IMR-90 (cell line): Measurements from ENCODE around the gene SPATA31D4.

Source experiments
- MAFK ChIP-seq: IDR thresholded peaks from 2 replicates; pipeline ENCODE4 v1.6.1; 2012; ENCODE audit warnings: low read depth, low read length, improper control_type of control experiment
- POLR2A ChIP-seq: IDR thresholded peaks from 2 replicates; pipeline ENCODE4 v1.6.1; 2012; ENCODE audit warnings: mild to moderate bottlenecking, low read depth, low read length
- TF ChIP-seq, protein P1 (sequence below): conservative IDR thresholded peaks from 2 replicates; pipeline ENCODE4 v1.5.1; 2012; ENCODE audit warnings: mild to moderate bottlenecking, low read depth, low read length, improper control_type of control experiment

GRCh38 chr9:81974764-81975163 is 46.5 kb downstream of the SPATA31D4 start:
- TF ChIP-seq MAFK (no peak), POLR2A (no peak)
- TF ChIP-seq, protein P1, sequence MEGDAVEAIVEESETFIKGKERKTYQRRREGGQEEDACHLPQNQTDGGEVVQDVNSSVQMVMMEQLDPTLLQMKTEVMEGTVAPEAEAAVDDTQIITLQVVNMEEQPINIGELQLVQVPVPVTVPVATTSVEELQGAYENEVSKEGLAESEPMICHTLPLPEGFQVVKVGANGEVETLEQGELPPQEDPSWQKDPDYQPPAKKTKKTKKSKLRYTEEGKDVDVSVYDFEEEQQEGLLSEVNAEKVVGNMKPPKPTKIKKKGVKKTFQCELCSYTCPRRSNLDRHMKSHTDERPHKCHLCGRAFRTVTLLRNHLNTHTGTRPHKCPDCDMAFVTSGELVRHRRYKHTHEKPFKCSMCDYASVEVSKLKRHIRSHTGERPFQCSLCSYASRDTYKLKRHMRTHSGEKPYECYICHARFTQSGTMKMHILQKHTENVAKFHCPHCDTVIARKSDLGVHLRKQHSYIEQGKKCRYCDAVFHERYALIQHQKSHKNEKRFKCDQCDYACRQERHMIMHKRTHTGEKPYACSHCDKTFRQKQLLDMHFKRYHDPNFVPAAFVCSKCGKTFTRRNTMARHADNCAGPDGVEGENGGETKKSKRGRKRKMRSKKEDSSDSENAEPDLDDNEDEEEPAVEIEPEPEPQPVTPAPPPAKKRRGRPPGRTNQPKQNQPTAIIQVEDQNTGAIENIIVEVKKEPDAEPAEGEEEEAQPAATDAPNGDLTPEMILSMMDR: no peak
